Heart left ventricle (tissue), 16 donors: ENCODE results near the gene MTNR1B. TPM values are rescaled to one million over a fixed set of nuclear protein-coding genes. Genes with fewer than 3 reads are reported as not detected.

ENCODE experiments used
- ATAC-seq, 4 donors: fragments of 200-7000 bp; cut with Tn5 transposase; one replicate each; pipeline ENCODE4 v1.9.1; 2020 to 2022; ENCODE audit warnings: moderate library complexity in 4 of 4, mild to moderate bottlenecking in 3 of 4, moderate number of reproducible peaks in 1 of 4
- DNase-seq, 5 donors: peaks; one replicate each; pipeline ENCODE4 v3.0.0-alpha.2; 2020
- H3K27ac ChIP-seq, 12 donors: fragments of 200-600 bp; sonication (generic) in 4 of 12; one replicate each; pipeline versions ENCODE4 v1.5.0 to v1.8.0; 2016 to 2022; ENCODE audit warnings: mild to moderate bottlenecking in 2 of 12
- H3K27me3 ChIP-seq, 9 donors: fragments of 200-600 bp; sonication (generic) in 2 of 9; one replicate each; pipeline versions ENCODE4 v1.5.1 to v1.8.0; 2016 to 2022; ENCODE audit warnings: mild to moderate bottlenecking in 3 of 9
- H3K36me3 ChIP-seq, 9 donors: fragments of 200-600 bp; sonication (generic) in 2 of 9; one replicate each; pipeline versions ENCODE4 v1.5.0 to v1.8.0; 2018 to 2022; ENCODE audit warnings: mild to moderate bottlenecking in 2 of 9
- H3K4me1 ChIP-seq, 12 donors: fragments of 200-600 bp; sonication (generic) in 4 of 12; one replicate each; pipeline versions ENCODE4 v1.5.0 to v1.8.0; 2016 to 2022; ENCODE audit warnings: mild to moderate bottlenecking in 3 of 12
- H3K4me3 ChIP-seq, 12 donors: fragments of 200-600 bp; sonication (generic) in 4 of 12; one replicate each; pipeline versions ENCODE4 v1.5.0 to v1.8.0; 2017 to 2022; ENCODE audit warnings: mild to moderate bottlenecking in 9 of 12, moderate library complexity in 4 of 12
- H3K9me3 ChIP-seq, 12 donors: fragments of 200-600 bp; sonication (generic) in 4 of 12; one replicate each; pipeline versions ENCODE4 v1.5.0 to v1.8.0; 2016 to 2022; ENCODE audit warnings: mild to moderate bottlenecking in 1 of 12
- POLR2A ChIP-seq, 2 donors: fragments of 450-650 bp; IDR thresholded peaks; one replicate each; pipeline ENCODE4 v1.6.1; 2017; ENCODE audit warnings: antibody characterized with exemption in 2 of 2, mild to moderate bottlenecking in 2 of 2, moderate library complexity in 2 of 2
- WGBS, 4 donors: extraction: QIAGEN DNeasy Blood & Tissue Kit in 2 of 4; methylation state at CpG; one replicate each; pipeline versions ENCODE4 v1.1.5 to v1.1.7; 2013 to 2018; 5-methylcytosine and 5-hydroxymethylcytosine counted together
- intact Hi-C, 10 donors: fragments of 100-400 bp; cut with DNase I; formaldehyde crosslinking; loops; one replicate each; pipeline versions ENCODE4 v1.11.1 to v1.14.2; 2022
- polyA plus RNA-seq, 2 donors: library from polyadenylated mRNA; stranded (reverse); fragments of 200-250 nt; gene quantifications; one replicate each; pipeline ENCODE4 v1.2.3, GENCODE V29; 2013
- total RNA-seq, 9 donors: library from RNA; depleted of rRNA in 2 of 9; stranded (reverse); fragments of >200 nt in 2 of 9; fragmentation: NEBNext Ultra II Directional in 3 of 9; extraction: Animal tissue kit (Norgen Biotek cat#: 25700) in 3 of 9; gene quantifications; one replicate each; pipeline versions ENCODE4 v1.1.0 to v1.2.4, GENCODE V29; 2016 to 2023
- TF ChIP-seq, protein P1 (sequence below), 12 donors: fragments of 200-600 bp; sonication (generic) in 4 of 12; IDR thresholded peaks; one replicate each; pipeline versions ENCODE4 v1.5.0 to v1.8.0; 2018 to 2022; ENCODE audit warnings: antibody characterized with exemption in 12 of 12, mild to moderate bottlenecking in 5 of 12
- donor health status: ischemic (EF 13 %, LVEDD 7.1; RV severe dilation, severe dysfunction).
- donor health status: healthy with polysubstance abuse.
- donor health status: DM: no; HTN: yes; CAD: no.
- donor health status: DM: no; HTN: no; CAD: no.
- donor health status: ischemic (EF 25% LVEDD 6.9; RV normal size, moderate dysfunction).
- donor health status: ischemic (EF 25% LVEDD 5.7; RV mildly dilated, moderate dysfunction).
- donor health status: healthy.
- donor health status: DM: yes; HTN: yes; CAD: no.
- donor health status: ischemic (EF 35%, LVEDD 5.7; RV mildly dilated, moderate dysfunction).
- donor health status: nonischemic (EF 11% LVEDD 7.7; RV severe dilation, severe dysfunction).
- donor health status: DM: yes; HTN: yes; CAD: no.
- donor health status: PGD.
- donor health status: ischemic (EF 29% LVEDD 5.4; RV normal size, mild dysfunction).
- donor health status: nonischemic (EF 23%, LVEDD 6.1; RV moderate dilation, normal function).

MTNR1B gene
- total and polyA plus RNA-seq, 11 donors = not detected

DNA sequence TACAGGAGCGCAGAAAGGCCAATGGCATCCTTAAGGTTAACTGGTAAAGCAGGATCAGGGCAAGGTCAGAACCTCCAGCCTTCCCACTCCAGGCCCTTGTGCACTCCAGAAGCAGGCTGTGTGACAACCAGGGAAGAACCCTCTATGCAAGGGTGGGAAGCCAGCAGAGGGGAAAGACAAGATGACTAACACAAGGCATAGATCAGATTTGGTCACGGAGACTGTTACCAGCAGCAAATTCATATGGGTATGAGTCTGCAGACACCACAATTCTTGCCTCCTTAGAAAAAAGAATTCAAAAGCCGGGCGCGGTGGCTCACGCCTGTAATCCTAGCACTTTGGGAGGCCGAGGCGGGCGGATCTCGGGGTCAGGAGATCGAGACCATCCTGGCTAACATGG, 39.8 kb upstream of the MTNR1B start:
- no peak overlapping the region for H3K27ac ChIP-seq
- no peaks in the 10 kb centered on the region for H3K4me1 ChIP-seq
- no peak for TF ChIP-seq POLR2A (IDR thresholded peaks at IDR 0.05)
- TF ChIP-seq, protein P1, sequence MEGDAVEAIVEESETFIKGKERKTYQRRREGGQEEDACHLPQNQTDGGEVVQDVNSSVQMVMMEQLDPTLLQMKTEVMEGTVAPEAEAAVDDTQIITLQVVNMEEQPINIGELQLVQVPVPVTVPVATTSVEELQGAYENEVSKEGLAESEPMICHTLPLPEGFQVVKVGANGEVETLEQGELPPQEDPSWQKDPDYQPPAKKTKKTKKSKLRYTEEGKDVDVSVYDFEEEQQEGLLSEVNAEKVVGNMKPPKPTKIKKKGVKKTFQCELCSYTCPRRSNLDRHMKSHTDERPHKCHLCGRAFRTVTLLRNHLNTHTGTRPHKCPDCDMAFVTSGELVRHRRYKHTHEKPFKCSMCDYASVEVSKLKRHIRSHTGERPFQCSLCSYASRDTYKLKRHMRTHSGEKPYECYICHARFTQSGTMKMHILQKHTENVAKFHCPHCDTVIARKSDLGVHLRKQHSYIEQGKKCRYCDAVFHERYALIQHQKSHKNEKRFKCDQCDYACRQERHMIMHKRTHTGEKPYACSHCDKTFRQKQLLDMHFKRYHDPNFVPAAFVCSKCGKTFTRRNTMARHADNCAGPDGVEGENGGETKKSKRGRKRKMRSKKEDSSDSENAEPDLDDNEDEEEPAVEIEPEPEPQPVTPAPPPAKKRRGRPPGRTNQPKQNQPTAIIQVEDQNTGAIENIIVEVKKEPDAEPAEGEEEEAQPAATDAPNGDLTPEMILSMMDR (IDR thresholded peaks at IDR 0.05) = no peak
- H3K9me3 ChIP-seq = no peaks in the 10 kb centered on the region
- DNase-seq (no peak), ATAC-seq (no peak)
- H3K36me3 ChIP-seq = no peaks in the 10 kb centered on the region
- no peaks in the 10 kb centered on the region for H3K27me3 ChIP-seq
- 93 to 96% (median 94%) methylated on average over 11 of the region's 11 CpGs for WGBS, 4 donors
- intact Hi-C loops = no loop called here
- H3K4me3 ChIP-seq = no peak overlapping the region

DNA sequence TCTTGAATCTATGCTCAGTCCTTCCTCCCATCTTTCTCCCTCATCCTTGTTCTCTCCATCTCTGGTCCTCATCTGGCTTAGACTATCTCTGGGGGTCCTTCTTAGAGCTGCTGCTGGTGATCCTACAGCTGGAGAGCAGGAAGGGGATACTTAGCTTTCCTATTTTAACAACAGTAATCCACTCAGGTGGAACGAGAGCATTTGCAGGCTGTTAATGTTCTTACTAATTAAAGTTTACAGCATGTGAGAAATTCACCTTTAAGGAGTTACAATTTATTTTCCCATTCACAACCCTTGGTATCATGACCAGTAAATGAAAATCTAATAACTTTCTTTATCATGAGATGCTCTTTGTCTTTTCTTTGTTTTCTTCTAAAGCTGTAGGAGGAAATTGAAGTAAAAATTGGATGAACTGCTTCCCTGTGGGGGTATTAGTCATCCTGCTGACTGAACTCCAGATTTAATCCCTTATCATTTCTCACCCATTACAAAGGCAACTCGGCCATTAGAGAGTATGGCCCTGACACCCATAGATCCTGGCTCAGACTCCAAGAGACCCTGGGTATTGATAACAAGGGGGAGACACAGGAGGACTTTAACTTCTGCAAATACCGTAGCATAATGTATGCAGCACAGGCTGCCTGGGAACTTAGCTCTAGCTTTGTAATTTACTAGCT, 37.6 kb upstream of the MTNR1B start:
- Histone ChIP-seq H3K36me3 (no peaks in the 10 kb centered on the region), H3K4me1 (no peaks in the 10 kb centered on the region), H3K9me3 (no peaks in the 10 kb centered on the region), H3K4me3 (no peak overlapping the region), H3K27me3 (no peaks in the 10 kb centered on the region), H3K27ac (no peak overlapping the region)
- no peak for TF ChIP-seq POLR2A (IDR thresholded peaks at IDR 0.05)
- TF ChIP-seq, protein P1 (IDR thresholded peaks at IDR 0.05) = no peak
- ATAC-seq (no peak), DNase-seq (no peak)
- intact Hi-C loops = no loop called here
- WGBS, 4 donors = 31 to 37% (median 34%) methylated on average over 3 of the region's 3 CpGs

DNA sequence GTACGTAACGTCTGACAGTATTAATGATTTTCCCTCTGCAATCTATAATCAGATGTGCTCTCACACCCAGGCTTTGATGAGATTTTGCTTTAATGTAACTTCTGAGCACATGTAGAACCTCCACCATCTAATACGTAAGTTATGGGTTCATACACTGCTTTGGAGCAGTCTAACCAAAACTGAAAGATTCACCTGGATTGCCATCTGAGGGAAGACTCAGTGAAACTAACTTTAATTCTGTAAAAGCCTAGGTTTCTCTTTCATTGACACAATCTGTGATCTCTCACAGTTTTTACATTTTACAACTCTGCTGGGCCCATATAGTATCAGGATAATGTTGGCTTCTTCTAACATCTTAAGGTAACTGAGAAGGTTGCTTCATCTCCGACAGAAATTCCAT, 30.1 kb upstream of the MTNR1B start:
- Histone ChIP-seq H3K27ac (no peak overlapping the region), H3K4me1 (no peaks in the 10 kb centered on the region), H3K9me3 (peaks cover 0 to 4% (median 0%) of the 10 kb centered on the region in 12 donors), H3K36me3 (no peaks in the 10 kb centered on the region), H3K4me3 (no peak overlapping the region), H3K27me3 (peaks cover 0 to 14% (median 0%) of the 10 kb centered on the region in 9 donors)
- TF ChIP-seq, protein P1 (IDR thresholded peaks at IDR 0.05) = no peak
- no peak for TF ChIP-seq POLR2A (IDR thresholded peaks at IDR 0.05)
- ATAC-seq (no peak), DNase-seq (no peak)
- WGBS, 4 donors = 83 to 87% (median 84%) methylated on average over 4 of the region's 4 CpGs
- intact Hi-C loops = loop anchor here in 1 of 10 donors (5.0 kb wide), 1 partner anchor 283 kb away; no protein-coding TSS in a partner anchor

DNA sequence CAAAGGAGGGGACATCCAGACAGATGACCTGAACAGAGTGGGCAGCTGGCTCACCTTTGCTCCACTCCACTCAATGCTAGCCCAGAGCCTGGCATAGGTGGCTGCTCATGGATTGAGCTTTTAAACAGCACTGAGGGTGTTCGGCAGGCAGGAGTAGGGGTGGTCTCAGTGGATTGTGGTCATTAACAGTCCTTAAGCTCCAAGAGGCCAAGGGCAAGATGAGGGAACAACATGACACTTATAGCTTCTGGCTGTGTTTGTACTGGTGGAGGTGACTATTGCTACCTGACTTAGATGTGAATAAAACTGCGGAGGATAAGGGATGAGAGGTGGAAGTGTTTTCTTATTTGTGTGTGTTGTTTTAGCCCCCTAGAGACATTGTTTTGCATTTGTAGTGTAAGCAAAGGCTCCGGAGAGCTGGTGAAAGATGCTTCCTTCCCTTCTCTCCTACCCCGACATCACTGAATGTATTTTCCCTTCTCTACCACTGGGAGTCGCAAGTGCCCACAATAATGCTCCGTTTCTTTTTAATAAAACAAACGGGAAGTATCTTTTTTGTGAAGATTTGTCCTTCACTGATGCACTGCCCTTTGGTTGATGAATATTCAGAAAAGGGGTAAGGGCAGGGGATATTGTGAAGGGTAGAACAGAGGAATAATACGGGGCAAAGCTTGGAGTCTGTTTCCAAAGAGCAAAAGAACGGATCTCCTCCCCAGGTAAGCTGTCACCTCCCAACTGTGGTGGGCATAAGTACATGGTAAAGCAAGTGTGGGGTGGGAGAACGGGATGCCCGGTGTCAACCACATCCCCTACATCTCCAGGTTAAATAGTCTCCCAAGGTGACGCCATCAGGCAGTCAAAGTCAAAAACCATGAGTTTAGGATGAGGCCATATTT, 27.5 kb upstream of the MTNR1B start:
- Histone ChIP-seq H3K9me3 (peaks cover 0 to 4% (median 0%) of the 10 kb centered on the region in 12 donors), H3K27me3 (peaks cover 0 to 14% (median 0%) of the 10 kb centered on the region in 9 donors), H3K4me1 (no peaks in the 10 kb centered on the region), H3K27ac (no peak overlapping the region), H3K4me3 (no peak overlapping the region), H3K36me3 (no peaks in the 10 kb centered on the region)
- intact Hi-C loops = loop anchor here in 9 of 10 donors (2.0 to 10.0 kb wide), 6 partner anchors 280 to 713 kb away; partner anchors contain the start of gene SMCO4 (in 1 of the 9)
- WGBS, 4 donors = 34 to 36% (median 35%) methylated on average over 12 of the region's 12 CpGs
- TF ChIP-seq, protein P1 (IDR thresholded peaks at IDR 0.05) = peak; percentile 30 to 64 (median 50)
- no peak for TF ChIP-seq POLR2A (IDR thresholded peaks at IDR 0.05)
- no peak for DNase-seq
- ATAC-seq = no peak
